Fibroblast of lung (primary cell): ENCODE data around the gene FLYWCH2. TPM values are rescaled to one million over a fixed set of nuclear protein-coding genes. Genes with fewer than 3 reads are reported as not detected.

Source experiments
- DNase-seq, 2 donors: peaks; one replicate each; pipeline versions ENCODE4 v3.0.0 to v3.0.0-alpha.2; 2010; ENCODE audit warnings: low read depth in 2 of 2
- H2AFZ ChIP-seq: 2 replicates; pipeline ENCODE4 v1.5.1; 2012; ENCODE audit warnings: low read length, control low read depth, inconsistent platforms
- H3K27ac ChIP-seq: 2 replicates; pipeline ENCODE4 v1.5.1; 2011; ENCODE audit warnings: low read length, control low read depth; ENCODE audit not compliant: insufficient read depth
- H3K27me3 ChIP-seq: 2 replicates; pipeline ENCODE4 v1.5.1; 2011; ENCODE audit warnings: mild to moderate bottlenecking, low read length; ENCODE audit not compliant: control insufficient read depth, insufficient read depth
- H3K36me3 ChIP-seq: 2 replicates; pipeline ENCODE4 v1.5.1; 2011; ENCODE audit warnings: low read length; ENCODE audit not compliant: control insufficient read depth, insufficient read depth
- H3K4me1 ChIP-seq: 2 replicates; pipeline ENCODE4 v1.5.1; 2011; ENCODE audit warnings: low read length; ENCODE audit not compliant: control insufficient read depth, insufficient read depth; ENCODE audit errors: extremely low read depth
- H3K4me2 ChIP-seq: 2 replicates; pipeline ENCODE4 v1.5.1; 2011; ENCODE audit warnings: low read length, control low read depth; ENCODE audit not compliant: insufficient read depth; ENCODE audit errors: extremely low read depth
- H3K4me3 ChIP-seq, 4 experiments: fragments of 200-600 bp in 1 of 4; sonication (generic) in 1 of 4; replicated peaks in 1 of 4; 2 replicates each; pipeline ENCODE4 v1.5.1; 2011 to 2016; ENCODE audit warnings: low read length in 4 of 4, low read depth in 3 of 4, mild to moderate bottlenecking in 3 of 4, control low read depth in 2 of 4, inconsistent platforms in 1 of 4, mixed read lengths in 1 of 4; ENCODE audit not compliant: insufficient read depth in 1 of 4; ENCODE audit errors: control extremely low read depth in 1 of 4
- H3K79me2 ChIP-seq: 2 replicates; pipeline ENCODE4 v1.5.1; 2012; ENCODE audit warnings: mild to moderate bottlenecking, low read length, inconsistent platforms; ENCODE audit not compliant: control insufficient read depth, insufficient read depth
- H3K9ac ChIP-seq: 2 replicates; pipeline ENCODE4 v1.5.1; 2011; ENCODE audit warnings: mild to moderate bottlenecking, low read length, control low read depth; ENCODE audit not compliant: insufficient read depth
- H3K9me3 ChIP-seq: 2 replicates; pipeline ENCODE4 v1.5.1; 2012; ENCODE audit warnings: low read depth, low read length; ENCODE audit not compliant: control insufficient read depth, insufficient read depth
- H4K20me1 ChIP-seq: 2 replicates; pipeline ENCODE4 v1.5.1; 2011; ENCODE audit warnings: low read length; ENCODE audit not compliant: control insufficient read depth, insufficient read depth; ENCODE audit errors: extremely low read depth
- CTCF ChIP-seq, 2 donors: IDR thresholded peaks in 1 of 2; conservative IDR thresholded peaks in 1 of 2; 1 replicate in 1 of 2; 2 replicates in 1 of 2; pipeline ENCODE4 v1.5.1; 2011 to 2012; ENCODE audit warnings: low read length in 2 of 2, control low read depth in 1 of 2, inconsistent platforms in 1 of 2, low read depth in 1 of 2, mild to moderate bottlenecking in 1 of 2
- EZH2 ChIP-seq: IDR thresholded peaks from 2 replicates; pipeline ENCODE4 v1.5.1; 2012; ENCODE audit warnings: low read length, control low read depth, mild to moderate bottlenecking; ENCODE audit errors: missing control alignments
- polyA plus RNA-seq, 2 donors: library from polyadenylated mRNA; depleted of rRNA in 1 of 2; stranded (reverse) in 1 of 2; unstranded in 1 of 2; fragments of >200 nt; gene quantifications; 2 replicates each; pipeline ENCODE4 v1.2.1, GENCODE V29; 2011 to 2012; ENCODE audit warnings: missing spikeins in 1 of 2
- total RNA-seq: library from RNA; depleted of rRNA; stranded (reverse); fragments of >200 nt; gene quantifications from 2 replicates; pipeline ENCODE4 v1.2.1, GENCODE V29; 2014

FLYWCH2 gene
- total and polyA plus RNA-seq, 2 donors (not counting 1 experiment from before 2014, with no cell fraction given): 21.2 to 55.2 TPM

DNA sequence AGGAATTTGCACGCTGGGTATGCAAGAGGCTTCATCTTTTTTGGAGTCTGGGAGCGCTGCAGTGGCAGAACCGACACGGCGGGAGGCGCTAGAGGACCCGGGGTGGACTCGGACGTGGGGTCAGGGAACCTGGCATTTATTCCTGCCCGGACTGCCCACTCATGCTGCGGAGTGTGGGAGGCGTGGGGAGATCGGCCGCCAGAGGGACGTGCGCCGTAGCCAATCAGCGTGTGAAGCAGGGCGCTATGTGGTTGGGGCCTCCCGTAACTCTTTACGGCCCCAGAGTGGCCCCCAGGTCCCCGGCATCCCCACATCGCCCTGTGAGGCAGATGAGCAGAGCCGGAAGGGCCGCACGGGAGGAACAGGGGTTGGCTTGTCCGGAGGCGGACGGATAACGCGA is 11.2 kb downstream of the FLYWCH2 start:
- H4K20me1 ChIP-seq: no peaks in the 10 kb centered on the region
- H3K9me3 ChIP-seq: no peaks in the 10 kb centered on the region
- no peak for TF ChIP-seq EZH2
- no peak for TF ChIP-seq CTCF (conservative IDR thresholded peaks at IDR 0.05 in 1 of 2, IDR thresholded peaks at IDR 0.05 in 1 of 2; ENCODE audit: low read depth in 1 of 2, low read length in 2 of 2)
- peaks cover 10% of the 10 kb centered on the region for H3K36me3 ChIP-seq
- H3K4me2 ChIP-seq: no peak overlapping the region
- no peaks in the 10 kb centered on the region for H3K27me3 ChIP-seq
- no peaks in the 10 kb centered on the region for H3K79me2 ChIP-seq
- no peak overlapping the region for H3K27ac ChIP-seq
- no peak overlapping the region for H3K9ac ChIP-seq
- H2AFZ ChIP-seq: no peak overlapping the region
- H3K4me3 ChIP-seq: no peak overlapping the region
- H3K4me1 ChIP-seq: no peaks in the 10 kb centered on the region
- DNase-seq: no peak

DNA sequence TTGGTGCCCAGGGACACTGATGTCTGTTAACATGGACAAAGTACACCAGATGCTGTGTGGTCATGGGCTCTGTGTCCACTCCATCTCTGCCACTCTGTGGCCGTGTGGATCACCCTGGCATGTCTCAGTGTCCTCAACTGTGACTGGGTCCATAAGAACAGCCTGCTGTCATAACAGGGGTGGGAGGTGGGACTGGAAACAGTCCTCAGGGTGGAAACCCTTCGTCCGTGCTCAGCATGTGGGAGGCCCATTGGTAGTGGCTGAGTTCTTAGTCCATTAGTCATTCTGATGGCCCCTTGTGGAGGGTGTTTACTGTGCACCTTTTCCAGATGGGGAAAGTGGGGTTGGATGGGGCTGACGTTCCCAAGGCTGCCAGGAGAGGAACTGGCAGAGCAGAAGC is 12.8 kb downstream of the FLYWCH2 start:
- Histone ChIP-seq H3K79me2 (no peaks in the 10 kb centered on the region), H3K9me3 (no peaks in the 10 kb centered on the region), H3K4me1 (no peaks in the 10 kb centered on the region), H3K4me2 (no peak overlapping the region), H4K20me1 (no peaks in the 10 kb centered on the region), H2AFZ (no peak overlapping the region), H3K36me3 (peaks cover 10% of the 10 kb centered on the region), H3K4me3 (no peak overlapping the region), H3K27me3 (no peaks in the 10 kb centered on the region), H3K27ac (no peak overlapping the region), H3K9ac (no peak overlapping the region)
- TF ChIP-seq CTCF (conservative IDR thresholded peaks at IDR 0.05 in 1 of 2, IDR thresholded peaks at IDR 0.05 in 1 of 2; ENCODE audit: low read depth in 1 of 2, low read length in 2 of 2): no peak
- TF ChIP-seq EZH2: no peak
- DNase-seq: peak in 1 of 2 donors; percentile 46

DNA sequence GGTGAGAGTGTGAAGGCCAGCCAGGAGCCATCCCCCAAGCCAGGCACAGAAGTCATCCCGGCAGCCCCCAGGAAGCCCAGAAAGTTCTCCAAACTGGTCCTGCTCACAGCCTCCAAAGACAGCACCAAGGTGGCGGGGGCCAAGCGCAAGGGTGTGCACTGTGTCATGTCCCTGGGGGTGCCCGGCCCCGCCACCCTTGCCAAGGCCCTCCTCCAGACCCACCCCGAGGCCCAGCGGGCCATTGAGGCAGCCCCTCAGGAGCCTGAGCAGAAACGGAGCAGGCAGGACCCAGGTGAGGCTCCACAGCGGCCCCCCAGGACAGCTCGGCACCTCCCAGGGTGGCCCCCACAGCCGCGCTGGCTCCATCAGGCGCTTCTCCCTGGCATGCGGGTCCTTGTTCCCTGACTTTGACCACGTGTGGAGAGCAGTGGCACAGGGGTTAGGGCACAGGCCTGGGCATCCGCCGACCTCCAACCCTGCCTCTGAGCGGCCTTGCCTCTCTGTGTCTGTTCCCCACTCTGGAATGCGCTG is 13.5 kb downstream of the FLYWCH2 start:
- Histone ChIP-seq H3K36me3 (peaks cover 10% of the 10 kb centered on the region), H3K4me3 (no peak overlapping the region), H3K4me2 (no peak overlapping the region), H2AFZ (no peak overlapping the region), H4K20me1 (no peaks in the 10 kb centered on the region), H3K27me3 (no peaks in the 10 kb centered on the region), H3K79me2 (no peaks in the 10 kb centered on the region), H3K4me1 (no peaks in the 10 kb centered on the region), H3K27ac (no peak overlapping the region), H3K9me3 (no peaks in the 10 kb centered on the region), H3K9ac (no peak overlapping the region)
- TF ChIP-seq EZH2 (no peak), CTCF (conservative IDR thresholded peaks at IDR 0.05 in 1 of 2, IDR thresholded peaks at IDR 0.05 in 1 of 2; ENCODE audit: low read depth in 1 of 2, low read length in 2 of 2) (no peak)
- no peak for DNase-seq
